GM12801 (cell line): ENCODE results near the gene CFAP299.

Source experiments
- CTCF ChIP-seq: IDR thresholded peaks from one replicate; pipeline ENCODE4 v1.5.1; 2011; ENCODE audit warnings: control low read depth; ENCODE audit not compliant: insufficient read length; ENCODE audit errors: extremely low read depth

CFAP299 gene

GRCh38 chr4:80803337-80803736 lies 467.8 kb downstream of the CFAP299 start:
- no peak for TF ChIP-seq CTCF

- TF ChIP-seq CTCF: no peak
These were observed 470.9 kb downstream of the CFAP299 start for GRCh38 chr4:80806472-80806871.

GRCh38 chr4:80809039-80809729 lies 473.7 kb downstream of the CFAP299 start:
- TF ChIP-seq CTCF: no peak

GRCh38 chr4:80811406-80811805 lies 475.9 kb downstream of the CFAP299 start:
- TF ChIP-seq CTCF: no peak

- TF ChIP-seq CTCF: no peak
These were observed 476.6 kb downstream of the CFAP299 start for GRCh38 chr4:80812145-80812544.

GRCh38 chr4:80814266-80814665 lies 478.7 kb downstream of the CFAP299 start:
- TF ChIP-seq CTCF: no peak

- no peak for TF ChIP-seq CTCF
These were observed 496.1 kb downstream of the CFAP299 start for GRCh38 chr4:80831383-80832361.
